GM21390 (cell line): ENCODE measurements around the gene EHD3.
"Not testable (repeated sequence)": the region's sequence is repeated elsewhere in the genome, so short reads cannot be mapped to it uniquely, and the experiment has no call there.

ENCODE experiments used
- ATAC-seq: cut with Tn5 transposase; IDR thresholded peaks from one replicate; pipeline ENCODE4 v1.9.1; 2021; ENCODE audit not compliant: unreplicated experiment

The EHD3 gene

DNA sequence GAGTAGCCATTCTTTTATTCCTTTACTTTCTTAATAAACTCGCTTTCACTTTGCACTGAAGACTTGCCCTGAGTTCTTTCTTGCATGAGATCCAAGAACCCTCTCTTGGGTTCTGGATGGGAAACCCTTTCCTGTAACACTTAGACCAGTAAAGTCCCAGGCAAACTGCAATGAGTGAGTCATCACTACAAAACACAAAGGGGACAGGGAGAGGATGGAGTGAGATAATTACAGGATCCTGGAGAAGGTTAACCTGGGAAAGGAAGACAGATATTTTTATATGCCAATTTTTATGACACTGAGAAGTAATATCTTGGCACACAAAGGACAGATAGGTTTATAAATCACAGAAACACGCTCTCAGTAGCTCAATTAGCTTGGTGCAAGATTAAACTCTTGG is 48.7 kb downstream of the EHD3 start:
- no peak for ATAC-seq

DNA sequence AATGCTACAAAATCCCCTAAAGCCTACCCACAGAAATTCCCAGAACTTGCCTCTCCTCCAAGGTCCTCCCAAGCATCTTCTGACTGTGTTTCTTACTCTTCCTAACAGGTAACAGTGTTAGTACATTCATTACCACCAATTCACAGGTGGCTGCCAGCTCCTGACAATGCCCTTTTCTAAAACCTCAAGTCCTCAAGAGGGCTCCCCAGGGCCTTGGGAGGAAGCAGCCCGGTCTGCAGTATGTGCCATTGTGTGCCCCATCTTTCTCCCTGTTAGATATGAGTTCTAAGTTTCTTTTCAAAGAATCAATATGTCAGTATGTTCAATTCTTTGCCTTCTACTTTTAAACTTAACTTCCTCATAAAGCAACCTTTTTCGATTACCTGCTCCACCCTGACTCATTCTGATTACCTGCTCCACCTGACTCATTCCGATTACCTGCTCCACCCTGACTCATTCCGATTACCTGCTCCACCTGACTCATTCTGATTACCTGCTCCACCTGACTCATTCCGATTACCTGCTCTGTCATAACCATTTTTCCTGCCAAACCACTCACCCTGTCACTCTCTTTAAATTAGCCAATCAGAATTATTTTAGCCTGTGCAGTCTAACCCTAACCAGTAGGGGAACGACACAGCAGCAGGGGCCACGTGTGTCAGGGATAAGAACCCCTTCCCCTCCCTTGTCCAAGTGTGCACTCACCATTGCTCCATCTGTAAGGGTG is 49.4 kb downstream of the EHD3 start:
- ATAC-seq, result not testable (repeated sequence)

DNA sequence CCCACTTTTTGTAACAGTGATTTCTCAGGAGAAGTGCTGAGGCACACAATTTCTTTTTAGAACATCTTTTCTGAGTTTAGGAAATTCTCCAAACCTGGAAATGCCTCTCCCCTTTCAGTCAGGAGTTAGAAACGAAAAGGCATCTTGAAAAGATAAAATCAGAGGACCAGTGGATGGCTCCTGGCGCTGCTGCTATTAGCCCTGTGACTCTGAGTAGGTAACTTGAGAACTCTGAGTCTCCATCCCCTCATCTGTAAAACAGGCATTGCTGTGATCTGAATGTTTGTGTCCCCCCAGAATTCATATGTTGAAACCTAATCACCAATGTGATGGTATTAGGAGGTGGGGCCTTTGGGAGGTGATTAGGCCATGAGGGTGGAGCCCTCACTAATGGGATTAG is 50.2 kb downstream of the EHD3 start:
- no peak for ATAC-seq

DNA sequence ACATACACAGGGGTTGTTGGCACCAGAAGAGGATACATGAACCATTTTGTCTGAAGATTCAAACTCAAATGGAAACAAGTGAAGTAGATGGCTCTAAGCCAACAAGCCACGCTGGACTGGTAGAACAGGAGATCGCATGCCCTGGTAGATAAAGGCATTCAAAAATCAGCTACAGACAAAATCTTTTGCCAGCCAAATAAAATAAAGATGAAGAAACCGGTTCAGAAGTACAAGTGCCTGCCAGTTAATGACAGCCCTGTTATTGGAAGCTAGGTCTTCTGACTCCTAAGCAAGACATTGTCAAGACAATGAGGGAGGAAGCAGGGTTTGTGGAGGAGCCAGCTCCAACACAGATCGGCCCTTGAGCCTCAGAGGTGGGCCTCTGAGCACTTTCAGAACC is 52.3 kb downstream of the EHD3 start:
- no peak for ATAC-seq

DNA sequence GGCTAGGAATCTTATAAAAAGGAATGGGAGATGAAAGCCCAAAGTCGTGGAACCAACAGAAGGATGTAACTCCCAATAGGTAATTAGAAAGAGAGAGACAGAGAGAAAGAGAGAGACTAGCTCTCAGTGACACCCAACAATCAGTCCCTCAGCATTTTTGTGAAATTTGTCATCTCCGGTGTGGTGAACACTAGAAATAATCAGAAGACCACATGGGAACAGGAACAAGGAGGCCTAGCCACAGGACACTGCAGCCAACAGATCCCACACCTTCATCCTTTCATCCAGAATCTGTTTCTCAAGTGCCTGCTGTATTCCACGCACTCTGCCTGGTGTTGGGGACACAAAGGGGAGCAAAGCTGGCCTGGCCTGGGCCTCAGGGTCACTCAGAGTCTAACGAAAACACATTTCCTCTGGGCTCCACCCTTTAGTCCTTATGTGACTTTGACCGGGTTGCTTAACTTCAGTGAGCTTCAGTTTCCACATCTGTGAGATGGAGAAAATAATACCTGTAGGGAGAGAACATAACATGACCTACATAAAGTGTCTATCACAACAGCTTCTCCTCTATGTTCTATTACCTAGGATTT is 53.1 kb downstream of the EHD3 start:
- ATAC-seq, result no peak

DNA sequence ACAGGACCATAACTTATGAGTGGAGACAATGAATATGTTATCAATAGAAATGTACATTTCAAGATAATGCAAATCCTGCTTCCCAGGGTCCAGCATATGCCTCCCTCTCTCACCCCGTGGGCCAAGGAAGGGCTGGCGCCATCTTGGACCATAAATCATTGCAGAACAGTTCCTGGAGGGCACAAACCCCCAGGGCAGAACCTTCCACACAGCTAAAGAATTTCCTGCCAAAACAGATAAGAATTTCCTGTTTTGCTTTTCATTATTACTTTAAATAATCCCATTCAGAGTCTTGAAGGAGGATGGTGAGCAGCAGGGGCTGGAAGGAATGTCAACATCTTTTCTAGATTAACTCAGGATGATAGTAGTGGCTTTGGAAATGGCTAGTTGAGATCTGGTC is 53.7 kb downstream of the EHD3 start:
- ATAC-seq, result no peak

DNA sequence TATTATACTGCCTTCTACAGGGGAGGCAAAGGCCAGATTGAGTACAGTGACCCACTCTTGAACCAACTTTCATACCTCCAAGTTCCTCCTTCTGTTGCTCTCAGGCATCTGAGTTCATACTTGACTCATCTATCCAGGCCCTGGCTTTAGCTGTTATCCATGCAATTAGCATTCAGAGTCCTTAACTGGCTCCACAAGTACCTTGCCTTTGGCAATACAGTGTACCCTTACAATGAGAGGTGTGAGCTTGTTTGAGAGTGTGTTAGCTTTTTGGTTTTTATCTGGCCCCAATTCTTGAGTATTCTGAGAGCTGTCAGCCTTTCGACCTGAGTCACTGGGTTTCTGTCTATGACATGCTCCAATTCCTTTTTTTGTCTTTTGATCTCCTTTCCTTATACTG is 60.2 kb downstream of the EHD3 start:
- ATAC-seq, result no peak

DNA sequence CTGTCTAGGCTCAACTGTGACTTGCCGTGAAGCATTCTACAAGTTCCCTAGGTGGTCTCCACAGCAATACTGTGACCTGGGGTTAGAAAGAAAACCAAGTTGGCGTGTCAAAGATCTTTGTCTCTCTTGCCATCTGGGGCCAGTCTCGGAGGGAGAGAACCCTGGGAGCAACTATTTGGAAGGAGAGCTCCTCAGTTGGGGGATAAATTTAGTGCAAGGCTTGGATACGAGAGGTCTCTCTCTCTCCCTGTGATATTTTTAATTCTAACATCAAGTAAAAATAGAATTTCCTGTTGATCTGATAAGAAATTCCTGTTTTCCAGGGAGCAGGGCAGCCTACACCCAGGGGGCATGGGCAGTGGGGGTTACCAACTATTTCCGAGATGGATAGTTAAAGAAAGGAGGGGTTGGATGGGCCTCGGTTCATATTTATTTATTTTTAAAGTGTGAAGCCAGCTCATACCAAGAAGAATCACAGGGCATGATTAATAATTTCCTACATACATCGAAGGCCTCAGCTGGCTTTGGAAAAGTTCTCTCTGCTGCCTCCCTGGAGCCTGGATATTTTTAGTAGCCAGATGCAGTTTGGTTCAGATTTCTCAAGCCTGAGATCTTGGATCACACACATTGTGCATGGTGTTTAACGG is 62.8 kb downstream of the EHD3 start:
- no peak for ATAC-seq

DNA sequence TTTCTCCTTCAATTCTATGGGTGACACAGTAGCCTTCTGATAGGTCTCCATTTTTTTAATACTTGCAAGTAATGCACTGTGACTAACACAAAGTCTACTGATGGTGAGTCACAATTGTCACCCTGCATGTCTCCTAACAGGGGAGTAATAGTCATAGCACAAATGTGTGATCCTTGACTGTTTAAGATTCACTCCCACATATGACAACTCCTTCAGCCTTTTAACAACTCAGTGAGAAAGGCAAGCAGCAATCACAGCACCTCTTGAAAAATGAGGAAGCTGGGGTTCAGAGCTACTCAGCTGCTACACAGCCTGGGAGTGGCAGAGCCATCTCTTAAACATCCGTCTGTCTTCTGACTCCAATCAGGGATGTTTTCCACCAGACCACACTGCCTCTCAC is 63.8 kb downstream of the EHD3 start:
- no peak for ATAC-seq

DNA sequence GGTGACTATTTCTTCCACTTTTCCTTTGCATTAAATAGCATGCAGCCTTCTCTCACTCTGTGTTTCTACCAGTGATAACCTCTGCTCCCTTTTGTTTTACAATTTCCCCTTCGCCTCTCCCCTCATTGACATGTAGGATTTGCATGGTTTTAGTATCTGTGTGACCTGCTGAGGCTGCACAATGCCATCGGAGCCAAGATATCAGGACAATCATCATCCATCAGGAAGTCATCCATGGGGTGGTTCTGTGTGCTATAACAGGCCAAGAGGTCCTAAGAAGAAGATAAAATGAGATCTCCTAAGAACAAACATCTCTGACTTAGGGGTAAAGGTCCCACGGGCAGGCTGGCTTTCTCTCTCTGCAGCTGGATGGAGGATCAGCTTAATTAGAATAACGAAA is 65.6 kb downstream of the EHD3 start:
- ATAC-seq, result no peak

DNA sequence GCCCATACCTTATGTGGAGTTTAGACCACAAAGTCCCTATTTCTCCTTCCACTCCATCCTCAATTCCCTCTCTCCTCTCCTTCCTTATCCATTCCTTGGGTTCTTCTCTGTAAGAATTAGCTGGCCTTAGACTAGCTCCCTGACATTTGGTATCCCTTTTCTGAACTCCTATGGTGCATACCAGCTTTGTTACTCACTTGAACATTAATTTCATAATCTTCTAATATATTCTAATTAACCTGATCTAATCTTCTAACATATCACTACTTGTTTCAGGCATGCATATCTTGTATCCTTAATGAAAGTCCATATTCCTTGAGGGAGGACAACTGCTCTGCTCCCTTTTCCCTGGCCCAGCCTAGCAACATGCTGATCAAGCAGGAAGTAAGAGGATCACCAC is 66.4 kb downstream of the EHD3 start:
- ATAC-seq, result no peak

DNA sequence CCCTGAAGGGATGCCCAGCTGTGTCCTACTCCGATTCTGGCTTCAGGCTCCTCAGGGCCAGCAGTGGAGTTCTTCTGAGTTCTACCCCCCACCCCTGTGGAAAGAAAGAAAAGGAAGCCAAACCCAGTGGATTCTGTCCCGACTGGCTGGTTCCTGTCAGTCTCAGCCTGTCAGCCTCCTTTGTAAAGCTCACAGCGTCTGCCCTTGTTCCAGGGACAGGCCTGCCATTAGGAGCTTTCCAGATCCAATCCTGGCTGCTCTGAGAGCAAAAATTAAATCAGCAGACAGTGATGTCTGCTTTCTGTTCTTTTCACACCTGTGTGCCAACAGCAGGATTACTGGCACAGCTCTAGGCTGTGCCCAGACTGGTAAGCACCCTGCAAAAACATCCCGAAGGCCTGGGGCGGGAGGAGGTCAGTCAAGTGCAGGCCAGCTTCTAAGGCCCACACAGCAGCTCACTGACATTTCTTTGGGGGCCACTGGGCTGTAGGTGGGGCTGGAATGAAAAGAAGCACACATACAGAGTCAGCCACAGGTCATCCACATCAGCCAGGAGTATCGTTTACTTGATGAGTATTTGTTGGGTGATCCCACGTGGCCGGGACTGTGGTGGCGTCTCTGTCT is 69.1 kb downstream of the EHD3 start:
- ATAC-seq, result no peak

DNA sequence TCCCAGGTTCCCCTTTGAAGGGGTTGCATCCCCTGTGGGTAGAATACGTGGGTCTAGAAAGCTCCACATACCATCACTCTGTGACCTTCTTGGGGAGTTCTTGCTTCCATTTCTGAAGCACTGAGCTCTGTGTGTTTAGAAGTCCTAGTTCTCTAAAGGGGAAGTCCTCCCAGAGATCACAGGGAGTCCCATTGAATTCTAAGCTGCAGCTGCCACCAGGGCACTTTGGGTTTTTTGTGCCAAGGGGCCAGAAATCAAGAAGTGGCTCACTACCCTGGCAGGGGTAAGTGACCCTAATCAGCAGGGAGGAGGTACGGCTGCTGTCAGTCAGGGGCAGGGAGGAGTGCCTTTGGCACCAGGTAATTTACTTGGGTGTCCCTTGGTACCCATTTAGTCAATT is 70.9 kb downstream of the EHD3 start:
- no peak for ATAC-seq

DNA sequence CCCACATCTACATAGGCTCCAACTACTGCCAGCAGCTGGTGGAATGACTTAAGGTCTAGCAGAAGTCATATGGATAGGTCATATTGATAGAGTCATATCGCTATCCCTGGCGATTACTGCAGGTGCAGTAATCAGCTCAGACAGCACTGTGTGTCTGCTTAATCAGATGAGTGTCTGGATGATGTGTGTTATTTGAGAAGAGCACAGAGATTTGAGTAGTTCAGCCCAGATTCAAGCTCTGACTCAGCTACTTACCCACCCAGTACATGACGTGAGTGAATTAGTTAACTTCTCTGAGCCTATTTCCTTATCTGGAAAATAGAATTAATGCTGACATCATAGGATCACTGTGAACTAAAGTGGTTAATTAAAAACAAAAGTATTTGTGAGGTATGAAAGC is 78.9 kb downstream of the EHD3 start:
- no peak for ATAC-seq

DNA sequence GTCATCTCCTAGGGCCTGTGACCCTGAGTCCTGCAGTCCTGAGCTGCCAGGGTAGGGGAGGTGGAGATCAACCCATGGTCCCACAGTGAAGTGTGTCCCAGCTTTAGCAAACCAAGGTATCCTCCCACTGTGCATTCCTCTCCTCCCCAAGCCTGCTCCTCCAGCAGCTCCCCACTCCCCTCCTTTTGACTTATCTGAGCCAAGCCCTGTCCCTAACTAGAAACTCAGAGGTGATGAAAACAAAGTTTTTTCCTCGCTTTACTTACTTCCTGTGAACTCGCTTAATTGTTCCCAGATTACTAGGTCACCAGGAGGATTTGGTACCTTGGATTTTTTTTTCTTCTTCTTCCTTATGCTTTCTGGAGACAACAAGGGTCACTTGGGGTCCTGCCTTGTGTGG is 80.8 kb downstream of the EHD3 start:
- ATAC-seq, result no peak

DNA sequence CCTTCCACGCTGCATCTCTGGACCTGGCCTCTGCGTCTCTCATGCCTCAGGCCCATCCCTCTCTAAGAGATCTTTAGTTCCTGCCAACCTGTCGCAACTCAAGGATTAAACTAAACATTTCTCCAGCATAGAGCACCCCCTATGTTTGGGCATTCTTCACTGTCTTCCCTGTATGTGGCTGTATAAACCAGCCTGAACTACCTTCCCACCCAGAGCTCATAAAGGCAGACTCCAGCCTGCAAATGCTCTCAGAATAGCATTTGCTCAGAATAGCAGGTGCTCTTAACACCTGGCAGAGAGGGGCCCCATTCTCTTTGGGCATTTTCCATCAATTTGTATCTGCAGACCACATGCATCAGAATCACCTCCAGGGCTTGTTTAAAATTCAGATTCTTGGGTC is 83.4 kb downstream of the EHD3 start:
- no peak for ATAC-seq

DNA sequence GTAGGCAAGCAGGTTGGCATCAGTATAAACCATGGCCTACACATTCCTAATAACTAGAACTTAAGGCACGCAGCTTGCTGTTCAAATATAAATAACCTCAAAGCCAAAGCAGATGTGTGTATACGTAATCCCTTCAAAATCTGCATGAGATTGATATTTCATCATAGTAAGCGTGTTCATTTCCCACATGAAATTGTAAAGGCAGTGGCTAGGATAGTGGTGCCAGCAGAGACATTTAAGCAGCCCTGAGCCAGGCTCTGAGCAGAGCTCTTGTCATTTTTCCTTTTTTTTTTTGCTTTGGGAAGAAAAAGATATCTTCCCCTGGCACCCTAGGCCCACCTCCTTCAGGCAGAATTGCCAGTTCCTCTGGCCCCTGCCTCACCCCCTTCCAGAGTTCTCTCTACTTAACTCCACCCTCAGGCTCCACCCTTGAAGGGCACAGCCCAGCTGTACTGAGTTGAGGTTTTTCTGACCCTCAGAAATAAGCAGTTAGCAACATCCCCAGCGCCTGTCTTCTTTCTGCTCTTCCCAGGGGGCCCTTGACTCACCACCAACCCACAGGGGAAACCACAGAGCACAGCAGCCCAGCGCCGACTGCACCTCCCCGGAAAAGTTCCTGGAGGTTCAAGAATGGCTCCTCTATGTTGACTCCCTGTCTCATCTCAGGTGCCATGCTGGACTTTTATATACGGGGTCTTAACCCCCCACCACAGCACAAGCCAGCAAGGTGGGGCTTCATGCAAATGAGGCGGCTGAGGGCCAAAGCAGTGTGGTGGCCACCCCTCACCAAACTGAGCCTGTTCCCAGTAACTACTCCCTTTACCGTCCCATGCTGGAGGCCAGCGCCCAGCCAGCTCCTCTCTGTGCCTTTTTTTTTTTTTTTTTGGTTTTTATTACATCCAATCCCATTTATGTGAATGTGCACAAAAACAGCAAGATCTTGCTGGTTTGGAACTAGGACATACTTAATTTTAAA is 84.7 kb downstream of the EHD3 start:
- peak; percentile 68 for ATAC-seq
